ENCODE measurements around the gene EFNA5. TPM values are rescaled to one million over a fixed set of nuclear protein-coding genes. Genes with fewer than 3 reads are reported as not detected.

The EFNA5 gene
- polyA plus RNA-seq, 1 donor (not counting 4 experiments of a cell fraction or from before 2014, with no cell fraction given), result 4.8 TPM

DNA sequence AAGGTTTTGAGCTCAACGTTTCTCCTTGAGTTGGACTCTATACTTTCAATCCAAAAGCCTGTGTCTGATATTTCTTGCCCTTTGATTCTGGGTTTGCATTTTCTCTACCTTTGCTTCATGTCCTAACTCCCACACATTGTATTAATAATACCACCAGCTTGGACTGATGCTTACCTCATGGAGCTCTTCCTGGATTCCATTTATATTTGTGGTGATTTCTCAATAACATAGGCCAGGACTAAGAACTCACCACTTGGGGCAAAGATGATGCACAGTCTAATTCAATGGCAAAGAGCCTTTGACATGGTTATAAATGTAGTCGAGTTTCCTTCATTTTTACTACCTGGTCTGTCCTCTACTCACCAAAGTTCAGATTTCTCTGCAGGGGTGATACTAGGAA is 27.5 kb upstream of the EFNA5 start:
- Histone ChIP-seq H3K4me3 (ENCODE audit: control insufficient read depth in 2 of 3, extremely low read depth in 1 of 3, insufficient read depth in 2 of 3, low read depth in 1 of 3, low read length in 3 of 3) (no peak overlapping the region), H2AFZ (ENCODE audit: control insufficient read depth, low read length) (no peak overlapping the region), H3K9me3 (ENCODE audit: control insufficient read depth, low read depth, low read length) (no peaks in the 10 kb centered on the region), H3K4me1 (ENCODE audit: control insufficient read depth, extremely low read depth, insufficient read depth, low read length) (no peaks in the 10 kb centered on the region), H3K27me3 (ENCODE audit: control insufficient read depth, extremely low read depth, insufficient read depth, low read length) (no peaks in the 10 kb centered on the region), H3K27ac (ENCODE audit: control insufficient read depth, insufficient read depth, low read length) (no peak overlapping the region), H4K20me1 (ENCODE audit: control insufficient read depth, extremely low read depth, insufficient read depth, low read length) (no peaks in the 10 kb centered on the region), H3K9me1 (ENCODE audit: control insufficient read depth, extremely low read depth, insufficient read depth, low read length) (no peaks in the 10 kb centered on the region), H3K9ac (ENCODE audit: control insufficient read depth, extremely low read depth, insufficient read depth, low read length) (no peak overlapping the region), H3K79me2 (ENCODE audit: control insufficient read depth, insufficient read depth, low read length) (no peaks in the 10 kb centered on the region), H3K36me3 (ENCODE audit: control insufficient read depth in 2 of 2, extremely low read depth in 1 of 2, insufficient read depth in 2 of 2, low read length in 2 of 2) (no peaks in the 10 kb centered on the region), H3K4me2 (ENCODE audit: control insufficient read depth, extremely low read depth, insufficient read depth, low read depth, low read length) (no peak overlapping the region)
- no peak for DNase-seq (ENCODE audit: low read depth, low spot score)
- FAIRE-seq, result no peak
- dilution Hi-C loops (cut with MboI; ENCODE audit: extremely low pct_ligation_motif_present, low sequenced_read_pairs), result no loop called here
- TF ChIP-seq, protein P1, sequence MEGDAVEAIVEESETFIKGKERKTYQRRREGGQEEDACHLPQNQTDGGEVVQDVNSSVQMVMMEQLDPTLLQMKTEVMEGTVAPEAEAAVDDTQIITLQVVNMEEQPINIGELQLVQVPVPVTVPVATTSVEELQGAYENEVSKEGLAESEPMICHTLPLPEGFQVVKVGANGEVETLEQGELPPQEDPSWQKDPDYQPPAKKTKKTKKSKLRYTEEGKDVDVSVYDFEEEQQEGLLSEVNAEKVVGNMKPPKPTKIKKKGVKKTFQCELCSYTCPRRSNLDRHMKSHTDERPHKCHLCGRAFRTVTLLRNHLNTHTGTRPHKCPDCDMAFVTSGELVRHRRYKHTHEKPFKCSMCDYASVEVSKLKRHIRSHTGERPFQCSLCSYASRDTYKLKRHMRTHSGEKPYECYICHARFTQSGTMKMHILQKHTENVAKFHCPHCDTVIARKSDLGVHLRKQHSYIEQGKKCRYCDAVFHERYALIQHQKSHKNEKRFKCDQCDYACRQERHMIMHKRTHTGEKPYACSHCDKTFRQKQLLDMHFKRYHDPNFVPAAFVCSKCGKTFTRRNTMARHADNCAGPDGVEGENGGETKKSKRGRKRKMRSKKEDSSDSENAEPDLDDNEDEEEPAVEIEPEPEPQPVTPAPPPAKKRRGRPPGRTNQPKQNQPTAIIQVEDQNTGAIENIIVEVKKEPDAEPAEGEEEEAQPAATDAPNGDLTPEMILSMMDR (optimal IDR thresholded peaks at IDR 0.05 in 1 of 3, IDR thresholded peaks at IDR 0.05 in 1 of 3, conservative IDR thresholded peaks at IDR 0.05 in 1 of 3; ENCODE audit: extremely low read depth in 1 of 3, insufficient read depth in 2 of 3, low read length in 3 of 3), result no peak
- TF ChIP-seq EZH2 (IDR thresholded peaks at IDR 0.05; ENCODE audit: low read length), result no peak

DNA sequence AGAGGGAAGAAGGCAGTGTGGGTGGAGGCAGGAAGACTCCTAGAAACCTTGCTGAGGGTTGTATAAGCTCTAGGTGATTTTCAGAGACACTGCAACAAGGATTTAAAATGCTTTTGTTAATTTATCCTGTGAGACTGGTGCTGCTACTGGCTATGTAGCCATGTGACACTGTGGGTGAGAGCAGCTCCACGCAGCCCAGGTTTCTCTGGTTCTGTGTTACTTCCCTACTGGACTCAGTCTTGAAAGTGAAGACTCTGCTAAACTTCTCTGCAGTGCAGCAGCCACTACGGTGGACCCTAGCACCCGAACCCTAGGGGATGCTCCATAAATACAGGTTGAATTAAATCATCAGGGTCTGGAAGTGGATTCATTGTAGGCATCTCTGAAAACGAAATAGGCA is 25.8 kb upstream of the EFNA5 start:
- Histone ChIP-seq H3K27me3 (ENCODE audit: control insufficient read depth, extremely low read depth, insufficient read depth, low read length) (no peaks in the 10 kb centered on the region), H3K4me3 (ENCODE audit: control insufficient read depth in 2 of 3, extremely low read depth in 1 of 3, insufficient read depth in 2 of 3, low read depth in 1 of 3, low read length in 3 of 3) (no peak overlapping the region), H2AFZ (ENCODE audit: control insufficient read depth, low read length) (no peak overlapping the region), H3K4me1 (ENCODE audit: control insufficient read depth, extremely low read depth, insufficient read depth, low read length) (no peaks in the 10 kb centered on the region), H3K36me3 (ENCODE audit: control insufficient read depth in 2 of 2, extremely low read depth in 1 of 2, insufficient read depth in 2 of 2, low read length in 2 of 2) (no peaks in the 10 kb centered on the region), H3K9me1 (ENCODE audit: control insufficient read depth, extremely low read depth, insufficient read depth, low read length) (no peaks in the 10 kb centered on the region), H3K4me2 (ENCODE audit: control insufficient read depth, extremely low read depth, insufficient read depth, low read depth, low read length) (no peak overlapping the region), H3K9me3 (ENCODE audit: control insufficient read depth, low read depth, low read length) (no peaks in the 10 kb centered on the region), H4K20me1 (ENCODE audit: control insufficient read depth, extremely low read depth, insufficient read depth, low read length) (no peaks in the 10 kb centered on the region), H3K9ac (ENCODE audit: control insufficient read depth, extremely low read depth, insufficient read depth, low read length) (no peak overlapping the region), H3K27ac (ENCODE audit: control insufficient read depth, insufficient read depth, low read length) (no peak overlapping the region), H3K79me2 (ENCODE audit: control insufficient read depth, insufficient read depth, low read length) (no peaks in the 10 kb centered on the region)
- FAIRE-seq (no peak), DNase-seq (ENCODE audit: low read depth, low spot score) (no peak)
- TF ChIP-seq EZH2 (IDR thresholded peaks at IDR 0.05; ENCODE audit: low read length), result no peak
- TF ChIP-seq, protein P1 (optimal IDR thresholded peaks at IDR 0.05 in 1 of 3, IDR thresholded peaks at IDR 0.05 in 1 of 3, conservative IDR thresholded peaks at IDR 0.05 in 1 of 3; ENCODE audit: extremely low read depth in 1 of 3, insufficient read depth in 2 of 3, low read length in 3 of 3), result no peak
- dilution Hi-C loops (cut with MboI; ENCODE audit: extremely low pct_ligation_motif_present, low sequenced_read_pairs), result no loop called here

All from keratinocyte (primary cell).